ENCODE measurements around the gene LCE2B. TPM values are rescaled to one million over a fixed set of nuclear protein-coding genes. Genes with fewer than 3 reads are reported as not detected.

LCE2B gene
- total RNA-seq, 4 donors from 2014 or later, result not detected

GRCh38 chr1:152683846-152684245 lies 2.1 kb upstream of the LCE2B start:
- ATAC-seq (ENCODE audit: low FRiP score) (no peak), DNase-seq (ENCODE audit: low spot score) (no peak)
- TF ChIP-seq CTCF (IDR thresholded peaks at IDR 0.05), result no peak

- TF ChIP-seq CTCF (IDR thresholded peaks at IDR 0.05), result no peak
- ATAC-seq (ENCODE audit: low FRiP score), result no peak
- DNase-seq (ENCODE audit: low spot score), result no peak
These were observed 12.0 kb downstream of the LCE2B start, which contains the start of gene LCE2A for GRCh38 chr1:152697701-152698600. LCE2A (plus strand) TSS chr1:152698345; CDS start chr1:152698902, 557 bp downstream.

DNA sequence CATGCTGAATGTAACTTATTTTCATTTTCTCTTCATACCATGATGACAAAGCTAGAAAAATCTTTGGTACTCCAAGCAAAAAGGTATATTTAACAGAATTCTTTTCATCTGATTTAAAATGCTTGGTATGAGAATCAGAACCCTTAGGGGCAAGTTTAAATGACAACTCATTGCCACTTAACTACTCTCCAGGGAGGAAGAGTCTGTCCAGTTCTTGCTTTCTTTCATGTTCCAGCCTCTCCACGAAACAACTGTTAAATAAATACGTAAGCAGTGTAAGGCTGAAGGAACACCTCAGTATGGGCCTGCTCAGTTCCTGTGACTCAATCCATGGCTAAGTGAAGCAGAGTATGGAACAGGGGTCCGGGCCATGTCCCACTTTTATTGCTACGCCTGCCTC lies 13.8 kb downstream of the LCE2B start:
- DNase-seq (ENCODE audit: low spot score) (no peak), ATAC-seq (ENCODE audit: low FRiP score) (no peak)
- TF ChIP-seq CTCF (IDR thresholded peaks at IDR 0.05), result no peak

GRCh38 chr1:152707860-152708259 lies 21.9 kb downstream of the LCE2B start, which contains the start of gene LCE4A:
LCE4A (plus strand) TSS chr1:152708160; CDS start chr1:152709076, 916 bp downstream.
- no peak for TF ChIP-seq CTCF (IDR thresholded peaks at IDR 0.05)
- no peak for ATAC-seq (ENCODE audit: low FRiP score)

GRCh38 chr1:152718238-152718637 lies 32.3 kb downstream of the LCE2B start:
- TF ChIP-seq CTCF (IDR thresholded peaks at IDR 0.05), result no peak
- ATAC-seq (ENCODE audit: low FRiP score), result no peak
- DNase-seq (ENCODE audit: low spot score), result no peak

More at GRCh38 chr1:152707860-152708259, 21.9 kb downstream of the LCE2B start, which contains the start of gene LCE4A:
- no peak for DNase-seq (ENCODE audit: low spot score)

- DNase-seq (ENCODE audit: low spot score), result no peak
- TF ChIP-seq CTCF (IDR thresholded peaks at IDR 0.05), result no peak
- ATAC-seq (ENCODE audit: low FRiP score), result no peak
These were observed 39.3 kb downstream of the LCE2B start for GRCh38 chr1:152725261-152725660.

DNA sequence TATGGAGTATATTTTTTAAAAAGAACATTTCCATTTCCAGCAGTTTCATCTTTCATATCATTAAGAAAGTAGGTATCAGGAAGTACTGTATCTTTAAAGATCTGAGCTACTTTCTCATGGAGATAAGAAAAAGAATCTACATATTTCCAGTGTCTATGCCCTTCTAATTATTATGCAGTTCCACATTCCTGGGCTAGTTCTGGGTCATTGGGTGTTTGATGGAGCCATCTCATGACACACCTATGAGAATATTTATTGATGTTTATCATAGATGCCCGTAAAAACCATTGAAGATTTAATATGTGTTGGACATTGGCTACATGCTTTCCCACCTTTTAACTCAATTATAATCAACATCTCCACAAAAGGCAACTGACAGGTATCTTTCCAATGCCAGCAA lies 43.1 kb downstream of the LCE2B start:
- no peak for DNase-seq (ENCODE audit: low spot score)
- no peak for TF ChIP-seq CTCF (IDR thresholded peaks at IDR 0.05)
- no peak for ATAC-seq (ENCODE audit: low FRiP score)

Data from omental fat pad (tissue), 4 donors.